AG04449 (cell line): ENCODE measurements around the gene RPL23.
A peak's percentile ranks its signal among the peaks of the same experiment; 100 is the strongest.

Source experiments
- CTCF ChIA-PET: fragments of 350-600 bp; formaldehyde crosslinking; extraction: SDS; loops from one replicate; lab custom pipeline; 2021; ENCODE audit warnings: antibody characterized with exemption; lab: Yijun Ruan, JAX
- POLR2A ChIA-PET: fragments of 400-600, 350-600 bp; formaldehyde crosslinking; extraction: SDS; loops from one replicate; lab custom pipeline; 2020; ENCODE audit warnings: antibody characterized with exemption, inconsistent platforms; lab: Yijun Ruan, JAX
- DNase-seq: peaks from one replicate; pipeline ENCODE4 v3.0.0-alpha.2; 2010; ENCODE audit warnings: low read depth, low spot score
- H3K4me3 ChIP-seq: 2 replicates; pipeline ENCODE4 v1.5.1; 2011; ENCODE audit warnings: low read depth, mild to moderate bottlenecking, control low read depth, low read length
- CTCF ChIP-seq: IDR thresholded peaks from one replicate; pipeline ENCODE4 v1.5.1; 2011; ENCODE audit warnings: mild to moderate bottlenecking, moderate library complexity, low read length, control low read depth, inconsistent platforms; ENCODE audit not compliant: insufficient read depth; ENCODE audit errors: missing control alignments

RPL23 gene

GRCh38 chr17:38869526-38870258 is 16.2 kb upstream of the RPL23 start, which contains the start of gene LASP1:
Gene LASP1 (plus strand): TSS chr17:38870058. CDS start chr17:38870190, 132 bp downstream.
- no peak for TF ChIP-seq CTCF
- DNase-seq: no peak
- peak within 1 kb of the TSS; percentile 99 for H3K4me3 ChIP-seq
- POLR2A ChIA-PET: interaction anchor here (0.6 to 5.0 kb wide), 21 partner anchors 11 to 284 kb away, joined by 3 to 57 read pairs (median 6); partner anchors contain the start of genes CISD3, CWC25, PIP4K2B and PSMB3
- CTCF ChIA-PET: interaction anchor here (0.9 to 2.2 kb wide), 4 partner anchors 11 to 283 kb away, joined by 3 to 12 read pairs (median 5); no protein-coding TSS in a partner anchor

DNA sequence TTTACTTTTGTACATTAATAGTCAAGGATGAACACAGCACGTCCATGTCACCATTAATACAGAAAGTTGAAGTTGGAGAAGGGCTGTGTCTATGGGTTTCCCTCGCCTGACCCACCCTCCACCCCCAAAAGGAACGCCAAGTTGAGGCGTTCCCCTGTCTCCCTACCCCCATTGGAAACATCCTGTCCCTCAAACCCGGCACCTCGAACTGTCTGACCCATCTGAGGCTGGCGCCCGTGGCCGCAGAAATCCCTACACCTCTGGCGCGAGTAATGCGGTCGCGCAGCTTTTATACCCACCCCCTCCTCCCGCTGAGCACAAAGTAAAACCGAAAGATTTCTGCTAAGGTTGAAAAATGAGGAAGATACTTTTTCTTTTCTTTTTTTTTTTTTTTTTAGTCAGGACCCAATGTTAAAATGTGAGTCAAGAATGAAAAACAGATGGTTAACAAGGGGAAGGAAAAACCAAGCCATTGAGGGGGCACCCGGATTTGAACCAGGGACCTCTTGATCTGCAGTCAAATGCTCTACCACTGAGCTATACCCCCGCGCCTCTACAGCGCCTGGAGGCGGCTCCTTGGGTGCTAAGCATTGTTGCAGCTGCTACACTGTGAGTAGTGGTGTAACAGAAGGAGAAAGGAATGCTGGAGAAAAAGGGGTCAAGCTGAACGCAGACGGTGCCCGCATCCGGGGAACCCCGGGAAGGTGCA is 15.4 kb upstream of the RPL23 start:
- POLR2A ChIA-PET: interaction anchor here (0.7 to 5.0 kb wide), 18 partner anchors 9 to 284 kb away, joined by 3 to 57 read pairs (median 6); partner anchors contain the start of genes CISD3, CWC25, PIP4K2B and PSMB3
- peak; percentile 35 for TF ChIP-seq CTCF
- no peak for DNase-seq
- CTCF ChIA-PET: interaction anchor here (0.8 to 2.2 kb wide), 6 partner anchors 12 to 284 kb away, joined by 3 to 12 read pairs (median 4); no protein-coding TSS in a partner anchor
- peak overlapping the region; percentile 99 for H3K4me3 ChIP-seq

GRCh38 chr17:38867968-38868816 is 14.7 kb upstream of the RPL23 start:
- CTCF ChIA-PET: interaction anchor here (0.8 to 1.9 kb wide), 9 partner anchors 9 to 290 kb away, joined by 3 to 6 read pairs (median 4); partner anchors contain the start of genes LASP1NB and RPL23
- H3K4me3 ChIP-seq: peak overlapping the region; percentile 99
- DNase-seq: no peak
- no peak for TF ChIP-seq CTCF
- POLR2A ChIA-PET: interaction anchor here (0.7 to 5.0 kb wide), 8 partner anchors 9 to 182 kb away, joined by 3 to 57 read pairs (median 4); partner anchors contain the start of genes PSMB3 and RPL23

DNA sequence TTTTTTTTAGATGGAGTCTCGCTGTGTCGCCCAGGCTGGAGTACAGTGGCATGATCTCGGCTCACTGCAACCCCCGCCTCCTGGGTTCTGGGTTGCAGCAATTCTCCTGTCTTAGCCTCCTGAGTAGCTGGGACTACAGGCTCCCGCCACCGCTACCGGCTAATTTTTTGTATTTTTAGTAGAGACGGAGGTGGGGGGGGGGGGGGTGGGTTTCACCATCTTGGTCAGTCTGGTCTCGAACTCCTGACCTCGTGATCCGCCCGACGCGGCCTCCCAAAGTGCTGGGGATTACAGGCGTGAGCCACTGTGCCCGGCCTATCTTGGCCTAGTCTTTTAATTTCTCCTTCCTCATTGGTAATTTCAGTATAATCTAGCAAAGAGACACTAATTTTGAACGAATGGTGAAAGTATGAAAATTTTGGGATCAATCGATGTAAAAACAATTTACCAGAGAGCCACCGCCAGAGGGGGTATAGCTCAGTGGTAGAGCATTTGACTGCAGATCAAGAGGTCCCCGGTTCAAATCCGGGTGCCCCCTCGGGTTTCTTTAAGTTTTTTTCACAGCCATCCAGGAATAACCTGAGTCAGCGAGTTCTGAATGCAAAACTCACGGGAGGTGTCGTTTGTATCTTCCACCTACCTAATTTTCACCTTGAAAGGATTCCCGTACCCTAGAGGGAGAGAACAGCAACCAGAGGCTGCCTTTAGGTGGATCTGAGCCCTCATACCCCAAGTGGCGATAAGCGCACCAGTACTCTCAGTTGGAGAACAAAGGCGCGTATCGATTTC is 13.9 kb upstream of the RPL23 start:
- ChIA-PET POLR2A (interaction anchor here (0.7 to 5.0 kb wide), 7 partner anchors 10 to 182 kb away, joined by 3 to 57 read pairs (median 4); partner anchors contain the start of genes PSMB3 and RPL23), CTCF (interaction anchor here (0.8 to 1.9 kb wide), 8 partner anchors 8 to 291 kb away, joined by 3 to 6 read pairs (median 4); partner anchors contain the start of genes LASP1NB and RPL23)
- peak overlapping the region; percentile 99 for H3K4me3 ChIP-seq
- DNase-seq: no peak
- TF ChIP-seq CTCF: no peak

GRCh38 chr17:38864636-38865398 is 11.3 kb upstream of the RPL23 start:
- CTCF ChIA-PET: interaction anchor here (1.0 to 3.0 kb wide), 3 partner anchors 10 to 250 kb away, joined by 3 to 16 read pairs (median 4); partner anchors contain the start of gene RPL23
- POLR2A ChIA-PET: no interaction called here
- peak; percentile 42 for TF ChIP-seq CTCF
- no peak overlapping the region for H3K4me3 ChIP-seq
- DNase-seq: no peak
